Activated naive CD8-positive, alpha-beta T cell treated with anti-CD3 and anti-CD28 coated beads, Interleukin-2, amount 50 U/mL, for 24 hours (primary cell): ENCODE measurements around the gene MED26.

ENCODE experiments used
- ATAC-seq: fragments of 150-1000 bp; cut with Tn5 transposase; one replicate; pipeline ENCODE4 v1.10.0; 2021
- DNase-seq: peaks from one replicate; pipeline ENCODE4 v3.0.0; 2021
- H3K27ac Mint-ChIP-seq: one replicate; pipeline ENCODE4 v1.8.0; 2021; ENCODE audit warnings: mild to moderate bottlenecking, mixed read lengths
- H3K27me3 Mint-ChIP-seq: one replicate; pipeline ENCODE4 v1.8.0; 2021; ENCODE audit warnings: mixed read lengths
- H3K36me3 Mint-ChIP-seq: one replicate; pipeline ENCODE4 v1.8.0; 2021; ENCODE audit warnings: low read depth, mixed read lengths
- H3K4me1 Mint-ChIP-seq: one replicate; pipeline ENCODE4 v1.8.0; 2021; ENCODE audit warnings: mixed read lengths
- H3K4me3 Mint-ChIP-seq: one replicate; pipeline ENCODE4 v1.8.0; 2021; ENCODE audit warnings: mild to moderate bottlenecking, moderate library complexity, mixed read lengths
- H3K9me3 Mint-ChIP-seq: one replicate; pipeline ENCODE4 v1.8.0; 2021; ENCODE audit warnings: mixed read lengths

Gene MED26

GRCh38 chr19:16627928-16628182 is 149 bp downstream of the MED26 start:
- Mint-ChIP-seq H3K27ac (peak overlapping the region; percentile 98), H3K9me3 (no peaks in the 10 kb centered on the region), H3K27me3 (peaks cover 2% of the 10 kb centered on the region), H3K36me3 (peaks cover 34% of the 10 kb centered on the region), H3K4me1 (peaks cover 43% of the 10 kb centered on the region), H3K4me3 (peak overlapping the region; percentile 96)
- DNase-seq (no peak), ATAC-seq (peak; percentile 4)

DNA sequence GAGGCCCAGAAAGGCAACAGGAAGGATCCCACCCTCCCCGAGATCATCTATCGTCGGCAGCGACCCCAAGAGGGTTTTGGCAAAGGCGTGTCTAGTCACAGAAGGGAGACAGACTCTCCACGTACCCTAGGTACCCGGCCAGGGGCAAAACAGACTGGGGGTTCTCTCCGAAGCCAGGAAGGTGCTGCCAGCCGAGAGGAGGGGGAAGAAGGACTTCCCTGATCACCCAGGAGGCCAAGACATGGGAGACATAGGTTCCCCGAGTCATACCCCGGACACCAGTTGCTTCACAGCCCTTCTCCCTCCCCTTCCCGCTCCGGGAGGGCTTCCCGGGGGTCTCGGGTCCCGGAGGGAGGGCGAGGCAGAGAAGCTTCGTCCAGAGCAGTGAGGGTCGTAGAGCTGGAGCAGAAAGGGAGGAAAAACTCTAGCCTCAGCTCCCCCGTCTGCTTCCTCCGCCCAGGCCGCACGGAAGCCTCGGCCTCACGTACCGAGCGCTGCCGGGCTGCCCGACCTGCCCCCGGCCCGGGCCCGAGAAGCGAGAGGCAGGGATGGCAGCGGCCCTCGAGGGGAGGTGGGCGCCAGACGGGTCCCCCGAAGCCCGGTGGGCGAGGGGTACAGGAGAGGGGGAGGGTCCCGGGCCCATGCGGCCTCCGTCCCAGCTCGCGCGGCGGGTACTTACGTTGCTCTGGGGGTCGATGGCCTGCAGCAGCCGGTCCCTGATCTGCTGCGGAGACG is 644 bp downstream of the MED26 start:
- Mint-ChIP-seq H3K4me3 (peak overlapping the region; percentile 96), H3K27ac (peak overlapping the region; percentile 86), H3K36me3 (peaks cover 32% of the 10 kb centered on the region), H3K9me3 (no peaks in the 10 kb centered on the region), H3K4me1 (peaks cover 43% of the 10 kb centered on the region), H3K27me3 (peaks cover 2% of the 10 kb centered on the region)
- peak; percentile 16 for DNase-seq
- ATAC-seq = no peak

GRCh38 chr19:16626796-16627192 is 1.2 kb downstream of the MED26 start:
- Mint-ChIP-seq H3K9me3 (no peaks in the 10 kb centered on the region), H3K4me1 (peaks cover 46% of the 10 kb centered on the region), H3K36me3 (peaks cover 32% of the 10 kb centered on the region), H3K27me3 (peaks cover 2% of the 10 kb centered on the region), H3K4me3 (peak overlapping the region; percentile 96), H3K27ac (peak overlapping the region; percentile 86)
- no peak for ATAC-seq
- DNase-seq = peak; percentile 26

- peaks cover 2% of the 10 kb centered on the region for H3K27me3 Mint-ChIP-seq
- ATAC-seq (no peak), DNase-seq (no peak)
- H3K4me1 Mint-ChIP-seq = peaks cover 56% of the 10 kb centered on the region
- H3K4me3 Mint-ChIP-seq = peak overlapping the region; percentile 96
- peaks cover 26% of the 10 kb centered on the region for H3K36me3 Mint-ChIP-seq
- H3K9me3 Mint-ChIP-seq = no peaks in the 10 kb centered on the region
- no peak overlapping the region for H3K27ac Mint-ChIP-seq
Measured at GRCh38 chr19:16625163-16625958, 2.6 kb downstream of the MED26 start.

- Mint-ChIP-seq H3K27me3 (peaks cover 2% of the 10 kb centered on the region), H3K4me1 (peaks cover 61% of the 10 kb centered on the region), H3K27ac (no peak overlapping the region), H3K9me3 (no peaks in the 10 kb centered on the region), H3K4me3 (no peak overlapping the region), H3K36me3 (peaks cover 26% of the 10 kb centered on the region)
- ATAC-seq (no peak), DNase-seq (no peak)
Measured at GRCh38 chr19:16624236-16624635, 3.8 kb downstream of the MED26 start.

DNA sequence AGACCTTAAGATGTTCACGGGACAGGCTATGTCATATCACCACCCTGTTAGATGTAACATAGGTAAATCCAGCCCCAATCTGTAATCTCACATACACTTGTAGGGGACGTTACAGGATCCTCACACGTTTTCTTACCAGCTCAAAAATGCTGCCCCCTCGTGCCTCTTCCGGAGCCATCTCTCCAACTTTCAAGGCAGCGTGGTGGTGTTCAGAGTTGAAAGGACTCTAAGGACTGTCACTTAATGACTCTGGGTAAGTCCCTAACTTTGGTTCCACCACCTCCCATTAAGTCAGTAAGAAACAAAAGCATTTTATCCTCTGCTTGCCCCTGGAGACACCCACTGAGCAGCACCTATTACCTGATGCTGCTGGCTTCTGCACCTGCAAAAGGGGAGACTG is 4.4 kb downstream of the MED26 start:
- no peak overlapping the region for H3K27ac Mint-ChIP-seq
- peaks cover 62% of the 10 kb centered on the region for H3K4me1 Mint-ChIP-seq
- no peak overlapping the region for H3K4me3 Mint-ChIP-seq
- ATAC-seq (no peak), DNase-seq (no peak)
- peaks cover 2% of the 10 kb centered on the region for H3K27me3 Mint-ChIP-seq
- peaks cover 26% of the 10 kb centered on the region for H3K36me3 Mint-ChIP-seq
- no peaks in the 10 kb centered on the region for H3K9me3 Mint-ChIP-seq

DNA sequence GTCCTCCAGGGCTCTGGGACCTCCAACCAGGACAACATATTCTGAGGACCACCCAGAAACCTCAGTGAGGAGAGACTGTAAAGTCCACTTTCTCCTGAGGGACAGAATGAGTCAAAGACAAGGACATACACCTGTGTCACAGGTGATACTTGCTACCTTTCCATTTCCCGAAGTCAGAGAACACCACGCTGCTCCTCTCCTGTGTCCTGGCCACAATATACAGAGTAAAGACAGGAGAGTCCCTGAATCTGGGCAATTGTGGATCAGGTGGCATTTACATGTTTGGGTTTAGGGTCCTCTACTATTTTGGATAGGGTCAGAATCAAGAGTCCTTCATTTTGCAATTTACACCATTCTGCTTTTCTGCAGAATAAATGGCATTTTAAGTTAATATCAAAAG is 4.9 kb downstream of the MED26 start:
- H3K9me3 Mint-ChIP-seq = no peaks in the 10 kb centered on the region
- no peak overlapping the region for H3K27ac Mint-ChIP-seq
- no peak for ATAC-seq
- H3K4me1 Mint-ChIP-seq = peaks cover 68% of the 10 kb centered on the region
- no peak for DNase-seq
- H3K27me3 Mint-ChIP-seq = peaks cover 1% of the 10 kb centered on the region
- peaks cover 26% of the 10 kb centered on the region for H3K36me3 Mint-ChIP-seq
- no peak overlapping the region for H3K4me3 Mint-ChIP-seq

GRCh38 chr19:16621165-16621800 is 6.7 kb downstream of the MED26 start:
- peaks cover 75% of the 10 kb centered on the region for H3K4me1 Mint-ChIP-seq
- ATAC-seq = no peak
- H3K4me3 Mint-ChIP-seq = no peak overlapping the region
- H3K27me3 Mint-ChIP-seq = no peaks in the 10 kb centered on the region
- DNase-seq = no peak
- H3K27ac Mint-ChIP-seq = no peak overlapping the region
- H3K36me3 Mint-ChIP-seq = peaks cover 17% of the 10 kb centered on the region
- no peaks in the 10 kb centered on the region for H3K9me3 Mint-ChIP-seq

DNA sequence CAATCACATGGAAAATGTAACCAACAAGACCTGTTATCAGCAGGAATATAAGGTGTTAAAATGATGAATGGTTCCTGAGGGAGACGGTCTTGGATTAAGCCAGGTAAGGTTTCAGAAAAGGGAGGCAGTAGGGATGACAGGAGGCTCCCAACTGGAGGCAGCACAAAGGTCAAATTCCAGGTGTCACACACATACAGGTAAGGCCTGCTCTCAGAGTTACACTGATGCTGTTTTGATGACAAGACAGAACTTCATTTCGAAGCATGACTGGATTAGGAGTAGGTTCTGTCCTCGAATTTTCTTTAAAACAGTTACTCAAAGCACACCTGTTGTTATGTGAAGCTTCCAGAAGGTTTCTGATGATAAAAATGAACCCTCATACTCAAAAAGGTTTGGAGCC is 7.4 kb downstream of the MED26 start:
- peaks cover 74% of the 10 kb centered on the region for H3K4me1 Mint-ChIP-seq
- H3K9me3 Mint-ChIP-seq = no peaks in the 10 kb centered on the region
- H3K36me3 Mint-ChIP-seq = peaks cover 14% of the 10 kb centered on the region
- ATAC-seq = no peak
- no peak overlapping the region for H3K27ac Mint-ChIP-seq
- H3K27me3 Mint-ChIP-seq = no peaks in the 10 kb centered on the region
- H3K4me3 Mint-ChIP-seq = no peak overlapping the region
- no peak for DNase-seq

- Mint-ChIP-seq H3K36me3 (peaks cover 9% of the 10 kb centered on the region), H3K27ac (no peak overlapping the region), H3K4me3 (no peak overlapping the region), H3K27me3 (no peaks in the 10 kb centered on the region), H3K9me3 (no peaks in the 10 kb centered on the region), H3K4me1 (peaks cover 74% of the 10 kb centered on the region)
- DNase-seq = no peak
- no peak for ATAC-seq
Measured at GRCh38 chr19:16620018-16620417, 8.0 kb downstream of the MED26 start.

DNA sequence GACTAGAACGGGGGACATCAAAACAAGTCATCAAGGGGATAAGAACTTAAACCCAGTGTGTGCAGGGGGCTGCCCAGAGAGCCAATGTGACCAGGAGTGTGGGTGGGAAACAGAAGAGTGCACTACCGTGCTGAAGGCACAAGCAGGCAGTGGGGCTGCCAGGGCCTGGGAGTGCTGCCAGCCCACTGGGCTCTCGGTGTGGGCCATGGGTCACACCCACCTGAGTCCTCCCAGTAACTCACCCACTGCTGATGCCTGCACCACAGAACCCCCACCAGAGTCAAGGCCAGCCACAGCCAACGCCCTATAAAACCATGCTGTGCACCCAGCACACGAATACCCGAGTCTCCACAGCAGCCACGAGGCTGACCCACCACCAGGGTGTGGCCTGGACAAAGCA is 8.5 kb downstream of the MED26 start:
- Mint-ChIP-seq H3K27me3 (no peaks in the 10 kb centered on the region), H3K4me3 (no peak overlapping the region), H3K9me3 (no peaks in the 10 kb centered on the region), H3K27ac (no peak overlapping the region), H3K4me1 (peaks cover 72% of the 10 kb centered on the region), H3K36me3 (peaks cover 6% of the 10 kb centered on the region)
- DNase-seq (no peak), ATAC-seq (peak; percentile 27)

DNA sequence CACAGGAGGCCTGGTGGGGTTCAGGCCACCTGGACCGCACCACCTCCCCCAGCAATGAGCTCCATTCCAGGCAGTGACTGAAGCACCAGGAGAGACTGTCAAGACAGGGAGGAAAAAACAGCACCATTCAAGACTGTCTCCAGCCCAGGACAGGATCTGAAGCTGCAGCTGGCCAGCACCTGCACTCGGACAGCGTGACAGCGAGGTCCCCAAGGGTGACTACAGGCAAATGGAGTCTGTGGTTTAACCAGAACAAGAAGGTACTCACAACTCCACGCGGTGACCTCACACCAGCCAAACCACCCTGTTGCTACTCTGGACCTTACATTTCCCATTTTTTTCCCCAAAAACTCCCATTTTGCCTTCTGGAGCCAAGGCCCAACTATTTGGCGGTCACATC is 9.8 kb downstream of the MED26 start:
- no peaks in the 10 kb centered on the region for H3K9me3 Mint-ChIP-seq
- ATAC-seq (no peak), DNase-seq (no peak)
- no peak overlapping the region for H3K4me3 Mint-ChIP-seq
- H3K4me1 Mint-ChIP-seq = peaks cover 67% of the 10 kb centered on the region
- H3K36me3 Mint-ChIP-seq = peaks cover 2% of the 10 kb centered on the region
- no peak overlapping the region for H3K27ac Mint-ChIP-seq
- H3K27me3 Mint-ChIP-seq = no peaks in the 10 kb centered on the region

GRCh38 chr19:16615808-16616207 is 12.2 kb downstream of the MED26 start:
- Mint-ChIP-seq H3K36me3 (no peaks in the 10 kb centered on the region), H3K9me3 (no peaks in the 10 kb centered on the region), H3K4me1 (peaks cover 69% of the 10 kb centered on the region), H3K4me3 (no peak overlapping the region), H3K27ac (no peak overlapping the region), H3K27me3 (no peaks in the 10 kb centered on the region)
- ATAC-seq (no peak), DNase-seq (no peak)

DNA sequence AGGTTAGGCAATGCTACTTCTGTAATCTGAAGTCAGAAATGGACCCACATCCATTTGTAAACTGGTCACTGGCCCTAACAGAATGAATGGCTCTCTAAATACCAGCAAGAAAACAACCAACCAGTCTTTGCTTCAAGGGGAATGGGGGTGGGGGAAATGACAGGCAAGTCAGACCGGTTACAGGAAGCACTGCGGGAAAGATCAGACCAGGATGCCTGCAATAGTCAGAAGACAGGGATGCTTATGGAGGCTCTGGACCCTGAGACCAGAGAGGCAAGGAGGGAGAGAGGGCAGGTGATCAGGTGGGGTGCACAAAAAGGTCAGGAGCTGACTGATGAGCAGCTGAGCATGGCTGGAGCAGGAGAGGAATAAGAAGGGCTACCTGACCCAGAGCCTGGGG is 13.1 kb downstream of the MED26 start:
- ATAC-seq (no peak), DNase-seq (no peak)
- Mint-ChIP-seq H3K36me3 (no peaks in the 10 kb centered on the region), H3K27me3 (no peaks in the 10 kb centered on the region), H3K4me3 (peak overlapping the region; percentile 7), H3K9me3 (no peaks in the 10 kb centered on the region), H3K27ac (no peak overlapping the region), H3K4me1 (peaks cover 68% of the 10 kb centered on the region)

DNA sequence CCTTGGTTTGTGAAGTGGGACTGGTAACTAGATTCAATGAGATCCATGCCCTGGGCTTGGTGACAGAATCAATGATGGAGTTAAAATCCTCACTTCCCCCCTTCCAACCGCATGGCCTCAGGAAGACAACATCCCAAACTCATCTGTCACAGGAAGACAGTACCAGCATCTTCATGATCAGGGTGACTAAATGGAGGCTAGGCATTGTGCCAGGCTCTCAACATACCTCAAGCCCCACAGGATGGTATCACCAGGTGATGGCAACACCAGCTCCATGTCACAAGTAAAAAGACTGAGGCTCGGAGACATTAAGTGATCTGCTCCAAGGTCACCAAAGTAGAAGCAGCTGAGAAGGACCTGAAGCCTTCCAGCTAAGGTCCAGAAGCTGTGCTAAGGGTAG is 14.2 kb downstream of the MED26 start:
- no peaks in the 10 kb centered on the region for H3K27me3 Mint-ChIP-seq
- H3K9me3 Mint-ChIP-seq = no peaks in the 10 kb centered on the region
- no peaks in the 10 kb centered on the region for H3K36me3 Mint-ChIP-seq
- ATAC-seq (no peak), DNase-seq (no peak)
- peaks cover 61% of the 10 kb centered on the region for H3K4me1 Mint-ChIP-seq
- H3K27ac Mint-ChIP-seq = no peak overlapping the region
- no peak overlapping the region for H3K4me3 Mint-ChIP-seq
